HK-2 (cell line): Measurements from ENCODE around the gene SART3.
"Not testable (repeated sequence)": the region's sequence is repeated elsewhere in the genome, so short reads cannot be mapped to it uniquely, and the experiment has no call there.

Experiments used
- DNase-seq: peaks from one replicate; pipeline ENCODE4 v3.0.0-alpha.2; 2018; ENCODE audit not compliant: unreplicated experiment

The SART3 gene

DNA sequence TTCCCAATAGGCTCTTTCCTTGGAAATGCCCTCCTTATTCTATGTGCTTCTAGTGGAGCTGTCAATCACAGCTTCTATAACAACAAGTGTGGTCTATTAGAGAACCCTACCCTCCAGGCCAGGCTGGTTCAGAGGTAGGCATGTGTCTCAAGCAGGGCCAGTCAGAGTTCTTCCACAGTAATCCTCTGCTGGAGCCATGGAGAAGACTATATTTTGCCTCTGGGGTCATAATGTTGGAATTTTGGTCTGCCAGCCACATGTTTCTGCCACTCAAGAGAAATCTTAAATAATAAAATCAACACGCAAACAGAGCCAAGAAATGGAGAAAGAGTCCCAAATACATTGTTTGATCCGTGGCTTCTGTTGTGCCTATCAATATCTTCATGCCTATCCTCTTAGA is 69.7 kb downstream of the SART3 start:
- DNase-seq, result no peak

DNA sequence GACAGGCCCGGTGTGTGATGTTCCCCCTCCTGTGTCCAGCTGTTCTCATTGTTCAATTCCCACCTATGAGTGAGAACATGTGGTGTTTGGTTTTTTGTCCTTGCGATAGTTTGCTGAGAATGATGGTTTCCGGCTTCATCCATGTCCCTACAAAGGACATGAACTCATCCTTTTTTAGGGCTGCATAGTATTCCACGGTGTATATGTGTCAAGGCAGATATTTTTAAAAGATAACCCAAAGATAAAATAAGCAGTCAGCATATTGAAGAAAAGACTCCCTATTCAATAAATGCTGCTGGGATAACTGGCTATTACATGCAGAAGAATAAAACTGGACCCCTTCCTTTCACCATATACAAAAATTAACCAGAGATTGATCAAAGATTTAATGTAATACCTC is 73.9 kb downstream of the SART3 start:
- DNase-seq, result not testable (repeated sequence)

DNA sequence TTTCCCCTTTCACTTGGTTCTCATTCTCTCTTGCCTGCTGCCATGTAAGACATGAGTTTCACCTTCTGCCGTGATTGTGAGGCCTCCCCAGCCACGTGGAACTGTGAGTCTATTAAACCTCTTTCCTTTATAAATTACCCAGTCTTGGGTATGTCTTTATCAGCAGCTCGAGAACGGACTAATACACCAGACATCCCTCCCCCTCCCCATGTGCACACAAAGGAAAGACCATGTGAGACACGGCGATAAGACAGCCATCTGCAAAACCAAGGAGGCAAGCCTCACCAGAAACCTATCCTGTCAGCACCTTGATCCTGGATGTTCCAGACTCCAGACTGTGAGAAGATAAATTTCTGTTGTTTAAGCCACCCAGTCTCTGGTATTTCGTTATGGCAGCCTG is 75.6 kb downstream of the SART3 start:
- not testable (repeated sequence) for DNase-seq

DNA sequence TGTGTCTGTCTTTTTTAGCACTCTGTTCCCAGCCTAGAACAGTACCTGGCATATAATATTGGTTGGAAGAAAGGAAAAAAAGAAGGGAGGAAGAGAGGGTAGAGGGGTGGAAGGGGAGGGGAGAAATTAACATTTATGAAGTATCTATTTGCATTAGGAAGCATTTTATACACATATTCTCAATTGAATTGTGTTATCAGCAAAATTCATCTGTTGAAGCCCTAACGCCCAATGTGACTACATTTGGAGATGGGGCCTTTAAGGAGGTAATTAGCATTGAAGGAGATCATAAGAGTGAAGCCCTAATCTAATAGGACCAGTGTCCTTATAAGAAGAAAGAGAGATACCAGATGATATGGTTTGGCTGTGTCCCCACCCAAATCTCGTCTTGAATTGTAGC is 76.1 kb downstream of the SART3 start:
- no peak for DNase-seq

DNA sequence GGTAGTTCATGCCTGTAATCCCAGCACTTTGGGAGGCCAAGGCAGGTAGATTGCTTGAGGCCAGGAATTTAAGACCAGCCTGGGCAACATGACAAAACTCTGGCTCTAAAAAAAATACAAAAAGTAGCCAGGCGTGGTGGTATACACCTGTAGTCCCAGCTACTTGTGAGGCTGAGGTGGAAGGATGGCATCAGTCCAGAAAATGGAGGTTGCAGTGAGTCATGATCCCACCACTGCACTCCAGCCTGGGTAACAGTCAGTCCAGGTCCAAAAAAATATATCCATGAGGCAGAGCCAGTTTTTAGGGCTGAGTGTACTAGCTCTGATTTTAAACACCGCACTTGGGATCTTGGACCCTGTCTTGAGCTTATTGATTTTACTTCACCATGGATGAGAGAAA is 76.5 kb downstream of the SART3 start:
- no peak for DNase-seq

DNA sequence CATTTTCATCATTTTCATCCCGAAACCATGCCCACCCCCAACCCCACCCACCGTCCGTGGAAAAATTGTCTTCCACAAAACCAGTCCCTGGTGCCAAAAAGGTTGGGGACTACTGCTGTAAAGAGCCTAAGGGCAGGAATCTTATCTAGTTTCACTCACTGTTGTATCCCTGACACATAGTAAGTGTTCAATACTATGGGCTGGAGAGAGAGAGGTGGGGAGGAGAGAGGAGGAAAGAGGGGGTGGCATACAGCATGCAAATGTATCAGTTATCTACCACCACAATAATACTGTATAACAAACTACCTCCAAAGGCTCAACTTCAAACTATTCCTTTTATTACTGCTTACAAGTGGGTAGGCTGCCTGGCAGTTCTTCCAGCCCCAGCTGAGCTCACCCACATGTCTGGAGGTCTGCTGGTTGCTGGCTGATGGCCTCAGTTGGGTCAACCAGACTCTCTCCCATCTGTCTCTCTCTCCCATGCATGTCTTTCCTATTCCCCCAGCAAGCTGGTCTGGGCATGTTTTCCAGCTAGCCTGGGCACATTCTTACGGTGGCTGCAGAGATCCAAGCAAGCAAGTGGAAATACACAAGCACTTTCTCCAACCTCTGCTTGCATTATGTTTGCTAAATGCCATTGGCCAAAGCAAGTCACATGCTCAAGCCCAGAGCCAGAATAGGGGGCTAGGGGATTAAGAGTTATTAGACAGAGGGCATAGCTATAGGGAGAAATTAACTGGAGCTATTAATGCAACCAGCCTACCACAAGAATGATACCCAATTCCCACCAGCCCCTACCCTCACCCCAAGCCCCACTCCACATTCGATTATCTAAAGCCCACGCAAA is 77.5 kb downstream of the SART3 start:
- no peak for DNase-seq

DNA sequence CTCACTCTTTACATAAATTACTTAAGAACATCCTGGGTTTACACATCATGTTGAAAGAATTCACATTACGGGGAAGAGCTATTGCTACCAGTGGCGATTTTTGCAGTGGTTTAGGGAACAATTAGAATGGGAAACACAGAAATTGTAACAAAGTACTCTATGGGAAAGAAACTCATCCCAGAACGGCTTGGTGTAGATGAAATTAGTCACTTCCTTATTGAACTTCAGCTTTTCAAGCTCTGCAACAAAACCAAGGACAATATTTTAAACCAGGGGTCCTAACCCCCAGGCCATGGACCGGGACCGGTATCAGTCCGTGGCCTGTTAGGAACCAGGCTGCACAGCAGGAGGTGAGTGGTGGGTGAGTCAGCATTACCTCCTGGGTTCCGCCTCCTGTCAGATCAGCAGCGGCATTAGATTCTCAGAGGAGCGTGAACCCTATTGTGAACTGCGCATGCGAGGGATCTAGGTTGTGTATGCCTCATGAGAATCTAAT is 78.2 kb downstream of the SART3 start:
- DNase-seq, result no peak

DNA sequence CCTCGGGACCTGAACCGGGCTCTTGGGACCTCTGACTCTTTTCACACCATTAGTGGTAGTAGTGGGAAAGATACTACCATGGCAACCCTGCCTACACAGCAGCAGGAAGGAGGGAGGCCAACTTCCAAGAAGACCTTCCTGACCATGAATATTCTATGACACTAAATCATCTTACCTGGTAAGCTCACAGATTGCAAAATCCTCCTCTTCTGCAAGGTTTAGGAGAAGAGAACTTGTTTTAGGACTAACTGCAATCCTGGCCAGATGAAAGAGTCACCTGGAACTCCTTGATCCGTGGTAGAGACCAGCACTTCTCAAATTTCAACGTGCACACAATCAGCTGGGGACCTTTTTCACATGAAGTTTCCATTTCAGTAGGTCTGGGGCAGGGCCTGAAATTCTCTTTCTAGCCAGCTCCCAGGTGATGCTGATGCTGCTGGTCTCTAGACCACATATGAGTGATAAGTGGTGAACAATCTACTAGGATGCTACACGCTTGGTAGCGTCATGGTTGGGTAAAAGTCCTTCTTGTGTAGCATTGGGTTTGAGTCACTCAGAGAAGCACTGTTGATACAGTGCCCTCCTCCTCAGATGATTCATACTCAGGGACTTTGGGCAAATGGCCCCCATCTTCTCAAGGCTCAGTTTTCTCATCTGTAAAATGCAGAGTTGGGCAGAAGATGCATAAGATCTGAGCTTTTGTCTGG is 81.5 kb downstream of the SART3 start:
- no peak for DNase-seq

DNA sequence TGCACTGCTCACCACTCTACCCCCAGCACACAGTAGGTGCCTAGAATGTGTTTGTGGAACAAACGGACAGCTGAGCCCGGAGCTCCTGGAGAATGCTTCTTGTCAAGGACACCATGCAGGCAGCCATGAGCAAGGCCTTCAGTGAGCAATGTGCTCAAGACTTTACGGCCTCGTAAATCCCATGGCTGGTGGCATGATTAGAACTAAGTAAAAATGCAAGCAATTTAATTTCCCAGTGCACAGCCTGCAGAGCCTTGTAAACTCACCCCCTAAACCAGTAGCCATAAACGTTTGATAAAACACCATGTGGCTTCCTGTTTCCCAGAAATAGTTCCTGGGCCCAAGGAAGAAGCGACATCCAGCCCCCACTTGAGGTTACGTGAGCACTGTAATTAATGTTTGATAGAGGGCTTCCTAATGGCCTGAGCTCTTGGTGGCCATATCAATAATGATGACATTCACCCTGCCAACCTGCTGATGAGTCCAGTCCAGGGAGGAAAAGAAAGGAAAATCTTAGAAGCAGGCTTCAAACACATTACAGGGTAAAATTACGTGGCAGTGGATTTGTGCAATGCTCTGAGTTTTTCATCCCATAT is 82.3 kb downstream of the SART3 start:
- DNase-seq, result no peak

DNA sequence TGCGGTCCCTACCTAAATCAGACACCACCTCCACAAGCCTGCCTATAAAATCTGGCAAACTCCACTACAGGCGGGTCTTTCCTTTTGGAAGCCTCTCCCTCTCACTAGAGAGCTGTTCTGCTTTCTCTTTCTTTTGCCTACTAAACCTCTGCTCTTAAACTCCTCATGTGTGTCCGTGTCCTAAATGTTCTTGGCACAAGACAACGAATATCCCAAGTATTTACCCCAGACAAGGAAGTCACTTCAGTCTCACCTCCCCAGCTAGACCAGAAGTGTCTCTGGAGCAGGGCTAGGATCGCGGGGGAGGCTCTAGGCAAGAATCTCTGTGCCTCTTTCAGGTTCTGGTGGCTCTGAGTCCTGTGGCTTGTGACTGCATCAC is 83.1 kb downstream of the SART3 start:
- DNase-seq, result no peak

DNA sequence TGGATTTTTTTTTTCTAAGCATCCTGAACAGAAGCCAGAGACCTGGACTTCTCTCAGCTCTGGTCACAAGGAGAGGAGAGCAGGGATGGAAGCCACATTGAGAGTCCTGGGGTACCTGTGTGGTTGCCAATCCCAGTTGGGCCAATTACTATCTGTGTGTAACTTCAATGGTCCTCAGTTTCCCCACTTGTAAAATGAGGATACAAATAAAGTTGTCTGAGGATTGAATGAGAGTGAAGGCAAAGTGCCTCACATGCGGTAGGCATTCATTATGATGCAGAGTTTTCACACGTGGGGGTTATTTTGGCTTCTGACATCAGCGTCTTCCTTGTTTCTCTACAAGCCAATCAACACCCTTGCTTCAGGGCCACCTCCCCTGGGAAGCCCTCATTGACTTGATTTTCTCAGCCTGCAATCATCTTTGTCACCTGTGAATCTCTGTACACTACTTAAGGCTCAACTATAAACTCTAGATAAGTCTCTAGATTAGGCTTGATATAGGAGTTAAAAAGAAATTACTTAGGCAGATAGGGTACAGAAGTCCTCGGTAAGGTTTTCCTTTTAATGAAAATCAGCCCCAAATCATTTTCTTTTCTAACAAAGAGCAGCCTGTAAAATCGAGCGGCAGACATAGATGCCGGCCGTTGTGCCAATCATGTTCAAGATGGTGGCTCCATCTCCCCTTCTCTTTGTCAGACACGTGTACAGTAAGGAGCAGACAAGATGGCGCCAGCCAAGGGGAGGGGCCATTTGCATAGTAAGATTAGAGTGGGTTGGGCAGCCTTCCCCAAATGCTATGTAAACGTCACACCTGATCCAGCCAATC is 83.7 kb downstream of the SART3 start:
- no peak for DNase-seq

DNA sequence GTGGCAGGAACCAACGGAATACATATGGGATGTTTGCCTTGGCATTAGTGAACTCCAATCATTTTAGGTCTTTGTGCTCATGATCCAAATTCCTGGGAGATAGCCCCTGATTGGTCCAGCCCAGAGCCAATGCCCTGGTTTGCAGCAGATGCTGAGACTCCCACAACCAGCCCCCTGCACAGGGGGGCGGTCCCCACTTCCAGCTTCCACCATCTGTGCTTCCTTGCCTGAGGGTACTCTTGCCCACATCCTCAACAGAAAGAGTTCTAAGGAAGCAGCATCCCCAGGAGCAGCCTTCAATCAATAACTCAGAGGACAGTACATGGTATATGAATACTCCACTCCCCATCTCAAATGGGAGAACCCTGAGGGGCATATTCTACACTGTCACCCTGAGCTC is 85.6 kb downstream of the SART3 start:
- DNase-seq, result no peak

DNA sequence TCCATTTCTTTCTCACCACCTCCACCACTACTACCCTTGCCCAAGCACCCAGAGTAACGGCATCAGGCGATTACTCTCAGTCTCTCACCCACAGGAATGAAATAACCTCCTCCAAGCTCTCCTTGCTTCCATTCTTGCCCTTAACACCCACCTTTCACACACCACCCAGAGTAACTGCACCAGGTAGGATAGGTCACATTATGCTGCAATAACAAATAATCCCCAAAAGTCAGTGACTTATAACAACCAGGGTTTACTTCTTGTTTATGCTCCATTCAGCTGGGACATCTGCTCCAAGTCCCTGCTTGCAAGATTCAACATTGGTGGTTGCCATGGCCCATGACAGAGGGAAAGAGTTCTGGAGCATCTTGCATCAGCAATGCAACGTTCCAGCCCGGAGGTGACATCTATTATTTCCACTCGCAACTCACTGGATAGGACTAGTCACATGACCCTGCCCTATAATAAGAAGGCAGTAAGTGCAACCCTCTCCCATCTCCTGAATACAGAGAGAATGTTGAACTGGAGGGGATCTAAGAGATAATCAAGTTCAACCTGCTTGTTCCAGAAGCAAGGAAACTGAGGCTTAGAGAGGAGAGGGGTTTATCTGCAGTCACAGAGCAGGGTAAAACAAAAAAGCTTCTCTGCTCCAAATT is 87.4 kb downstream of the SART3 start:
- no peak for DNase-seq
